GM12878 (cell line): ENCODE results near the gene VCAN. TPM values are rescaled to one million over a fixed set of nuclear protein-coding genes. Genes with fewer than 3 reads are reported as not detected.

ENCODE experiments used
- ATAC-seq: fragments of 200-7000 bp; cut with Tn5 transposase; 3 replicates; pipeline ENCODE4 v1.9.1; 2020; ENCODE audit warnings: mild to moderate bottlenecking, moderate library complexity
- BruUV-seq: library from RNA; stranded (reverse); fragments of 400-500 nt; replicated peaks from 2 replicates; lab custom pipeline; 2021; lab: Mats Ljungman, UMichigan
- CTCF ChIA-PET: fragments of 300-600 bp; sonication (Branson Sonifier 250); formaldehyde crosslinking; extraction: SDS; loops from one replicate; lab custom pipeline; 2021; ENCODE audit warnings: inconsistent platforms; lab: Yijun Ruan, JAX
- POLR2A ChIA-PET: fragments of 350-600 bp; formaldehyde crosslinking; extraction: SDS; loops from one replicate; lab custom pipeline; 2021; ENCODE audit warnings: inconsistent platforms; lab: Charles Lee
- RAD21 ChIA-PET: fragments of 300-600 bp; sonication (Branson Sonifier 250); formaldehyde crosslinking; loops from one replicate; lab custom pipeline; 2023; ENCODE audit warnings: antibody characterized with exemption; ENCODE audit not compliant: unreplicated experiment; lab: Charles Lee
- SMC1A ChIA-PET: fragments of 300-600 bp; sonication (Branson Sonifier 250); formaldehyde crosslinking; loops from one replicate; lab custom pipeline; 2023; ENCODE audit not compliant: unreplicated experiment, uncharacterized antibody; lab: Charles Lee
- DNase-seq: peaks from one replicate; pipeline ENCODE4 v3.0.0-alpha.2; 2011; ENCODE audit warnings: low read depth, low spot score
- FAIRE-seq: peaks from 3 replicates; lab custom pipeline; 2011; peaks lifted over from hg19 to GRCh38; lab: Jason Lieb, UNC
- H2AFZ ChIP-seq: 2 replicates; pipeline ENCODE4 v1.6.0; 2011; ENCODE audit warnings: low read depth, low read length, control low read depth; ENCODE audit not compliant: control insufficient read depth
- H3K27ac ChIP-seq: 2 replicates; pipeline ENCODE4 v1.5.1; 2011; ENCODE audit warnings: control low read depth; ENCODE audit not compliant: control insufficient read depth, insufficient read depth
- H3K27me3 ChIP-seq, 2 experiments: replicated peaks in 1 of 2; 2 replicates each; pipeline versions ENCODE4 v1.6.0 to v1.6.1; 2011; ENCODE audit warnings: low read length in 1 of 2; ENCODE audit not compliant: control insufficient read depth in 2 of 2, insufficient read depth in 2 of 2
- H3K36me3 ChIP-seq, 2 experiments: 2 replicates each; pipeline ENCODE4 v1.5.1; 2011; ENCODE audit warnings: low read length in 1 of 2; ENCODE audit not compliant: control insufficient read depth in 2 of 2, insufficient read depth in 2 of 2
- H3K4me1 ChIP-seq: 2 replicates; pipeline ENCODE4 v1.6.1; 2011; ENCODE audit warnings: mild to moderate bottlenecking, low read length, moderate library complexity, mixed read lengths; ENCODE audit not compliant: control insufficient read depth, insufficient read depth
- H3K4me2 ChIP-seq: 2 replicates; pipeline ENCODE4 v1.6.0; 2011; ENCODE audit warnings: control low read depth; ENCODE audit not compliant: control insufficient read depth, insufficient read depth
- H3K4me3 ChIP-seq: fragments of 200-600 bp; sonication (generic); 2 replicates; pipeline ENCODE4 v1.5.1; 2016
- H3K79me2 ChIP-seq: 2 replicates; pipeline ENCODE4 v1.6.0; 2011; ENCODE audit warnings: low read length; ENCODE audit not compliant: control insufficient read depth, insufficient read depth
- H3K9ac ChIP-seq: 2 replicates; pipeline ENCODE4 v1.8.0; 2011; ENCODE audit warnings: low read length, control low read depth, mixed read lengths; ENCODE audit not compliant: control insufficient read depth, insufficient read depth
- H3K9me3 ChIP-seq: replicated peaks from 3 replicates; pipeline ENCODE4 v1.5.1; 2011; ENCODE audit warnings: mild to moderate bottlenecking, low read length; ENCODE audit not compliant: control insufficient read depth, insufficient read depth
- H4K20me1 ChIP-seq: 2 replicates; pipeline ENCODE4 v1.6.0; 2011; ENCODE audit not compliant: control insufficient read depth, insufficient read depth
- BACH1 ChIP-seq: fragments of 450-650 bp; IDR thresholded peaks from 2 replicates; pipeline ENCODE4 v1.6.1; 2017; ENCODE audit warnings: mild to moderate bottlenecking, borderline replicate concordance
- DPF2 ChIP-seq: fragments of 450-650 bp; IDR thresholded peaks from 2 replicates; pipeline ENCODE4 v1.6.1; 2017; ENCODE audit warnings: mild to moderate bottlenecking
- EP300 ChIP-seq, 2 experiments: fragments of 150-350 bp in 1 of 2; IDR thresholded peaks; 2 replicates each; pipeline ENCODE4 v1.6.1; 2011 to 2012; ENCODE audit warnings: low read depth in 2 of 2, low read length in 2 of 2, borderline replicate concordance in 1 of 2, improper control_type of control experiment in 1 of 2, inconsistent platforms in 1 of 2; ENCODE audit not compliant: control insufficient read depth in 1 of 2
- TAF1 ChIP-seq: IDR thresholded peaks from 2 replicates; pipeline ENCODE4 v1.6.1; 2011; ENCODE audit warnings: mild to moderate bottlenecking, low read depth, low read length, borderline replicate concordance
- ZBTB11 ChIP-seq: fragments of 450-650 bp; formaldehyde crosslinking; IDR thresholded peaks from 2 replicates; pipeline ENCODE4 v1.5.0; 2022; ENCODE audit warnings: mild to moderate bottlenecking, missing genetic modification characterization
- ZBTB40 ChIP-seq: fragments of 450-650 bp; IDR thresholded peaks from 2 replicates; pipeline ENCODE4 v1.6.1; 2016; ENCODE audit warnings: mild to moderate bottlenecking, moderate library complexity, borderline replicate concordance
- WGBS: methylation state at CpG from one replicate; pipeline ENCODE4 v1.1.6; 2016; ENCODE audit warnings: low lambda C conversion rate; ENCODE audit not compliant: insufficient replicate concordance, insufficient coverage; ENCODE audit errors: missing lambda C conversion rate; 5-methylcytosine and 5-hydroxymethylcytosine counted together
- in situ Hi-C: fragments of 300-500 bp; cut with MboI; formaldehyde crosslinking; loops from 9 replicates; pipeline ENCODE4 v1.14.3; 2018; ENCODE audit warnings: mixed read lengths
- intact Hi-C: fragments of 100-400 bp; cut with micrococcal nuclease; formaldehyde crosslinking; loops from one replicate; pipeline ENCODE4 v1.14.2; 2022; ENCODE audit not compliant: unreplicated experiment
- polyA plus RNA-seq, 11 experiments: library from polyadenylated mRNA; depleted of rRNA in 4 of 11; unstranded in 6 of 11; stranded (reverse) in 5 of 11; fragments of >200 nt; fragmentation: Nextera tagmentation in 4 of 11; fragmentation: Illumina TruSeq in 1 of 11; extraction: Ambion mirVana in 4 of 11; extraction: Trizol in 1 of 11; gene quantifications; 1 replicate in 1 of 11; 2 replicates in 10 of 11; pipeline versions ENCODE4 v1.2.1 to v1.2.3, GENCODE V29; 2011 to 2016; ENCODE audit warnings: inconsistent platforms in 2 of 11, missing spikeins in 2 of 11, low read depth in 1 of 11
- total RNA-seq, 4 experiments: library from RNA; depleted of rRNA in 3 of 4; stranded (reverse); fragments of >200 nt in 3 of 4; fragmentation: Illumina TruSeq in 1 of 4; extraction: Trizol in 1 of 4; gene quantifications; 2 replicates each; pipeline versions ENCODE4 v1.2.1 to v1.2.3, GENCODE V29; 2013 to 2021

VCAN gene
- total and polyA plus RNA-seq, 10 of the 15 experiments (the other 5 are each of a cell fraction or from before 2014, with no cell fraction given), result 1.2 to 15.2 (median 4.5) TPM

- H3K9me3 ChIP-seq, result no peaks in the 10 kb centered on the region; the same call in 2 of the 3 replicates
- FAIRE-seq (no peak), ATAC-seq (no peak), DNase-seq (no peak)
- no peak for TF ChIP-seq EP300 (IDR thresholded peaks at IDR 0.05; ENCODE audit: borderline replicate concordance in 1 of 2, control insufficient read depth in 1 of 2, low read depth in 2 of 2, low read length in 2 of 2)
- TF ChIP-seq TAF1, result no peak
- no peak for TF ChIP-seq ZBTB40
- no peak for TF ChIP-seq DPF2
- TF ChIP-seq ZBTB11 (CRISPR knock-in tag), result no peak
- TF ChIP-seq BACH1, result no peak
- H3K4me1 ChIP-seq, result no peaks in the 10 kb centered on the region
- H3K9ac ChIP-seq, result no peak overlapping the region
- intact Hi-C loops, result no loop called here
- POLR2A ChIA-PET, result no interaction called here
- no peaks in the 10 kb centered on the region for H3K79me2 ChIP-seq
- in situ Hi-C loops, result loop anchor here (25.0 kb wide), 1 partner anchor 806 kb away; no protein-coding TSS in a partner anchor
- no peak overlapping the region for H2AFZ ChIP-seq
- H3K27me3 ChIP-seq, result no peaks in the 10 kb centered on the region
- H3K27ac ChIP-seq, result no peak overlapping the region
- no peak overlapping the region for H3K4me2 ChIP-seq
- CTCF ChIA-PET, result no interaction called here
- no peaks in the 10 kb centered on the region for H4K20me1 ChIP-seq
- no TSS peak for BruUV-seq
- 45% methylated on average over 3 of the region's 3 CpGs for WGBS
- RAD21 ChIA-PET, result no interaction called here
- no peak overlapping the region for H3K4me3 ChIP-seq
- no peaks in the 10 kb centered on the region for H3K36me3 ChIP-seq
- SMC1A ChIA-PET, result no interaction called here
Observed at GRCh38 chr5:83443534-83443933, 28.0 kb upstream of the VCAN start.
